GM18517 (cell line): ENCODE results near the gene PLEKHN1.

ENCODE experiments used
- ATAC-seq: cut with Tn5 transposase; IDR thresholded peaks from one replicate; pipeline ENCODE4 v1.9.1; 2021; ENCODE audit warnings: mild to moderate bottlenecking, moderate library complexity; ENCODE audit not compliant: unreplicated experiment

Gene PLEKHN1, protein sequence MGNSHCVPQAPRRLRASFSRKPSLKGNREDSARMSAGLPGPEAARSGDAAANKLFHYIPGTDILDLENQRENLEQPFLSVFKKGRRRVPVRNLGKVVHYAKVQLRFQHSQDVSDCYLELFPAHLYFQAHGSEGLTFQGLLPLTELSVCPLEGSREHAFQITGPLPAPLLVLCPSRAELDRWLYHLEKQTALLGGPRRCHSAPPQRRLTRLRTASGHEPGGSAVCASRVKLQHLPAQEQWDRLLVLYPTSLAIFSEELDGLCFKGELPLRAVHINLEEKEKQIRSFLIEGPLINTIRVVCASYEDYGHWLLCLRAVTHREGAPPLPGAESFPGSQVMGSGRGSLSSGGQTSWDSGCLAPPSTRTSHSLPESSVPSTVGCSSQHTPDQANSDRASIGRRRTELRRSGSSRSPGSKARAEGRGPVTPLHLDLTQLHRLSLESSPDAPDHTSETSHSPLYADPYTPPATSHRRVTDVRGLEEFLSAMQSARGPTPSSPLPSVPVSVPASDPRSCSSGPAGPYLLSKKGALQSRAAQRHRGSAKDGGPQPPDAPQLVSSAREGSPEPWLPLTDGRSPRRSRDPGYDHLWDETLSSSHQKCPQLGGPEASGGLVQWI

GRCh38 chr1:966135-966703 is at the start of gene PLEKHN1:
Gene PLEKHN1 (plus strand): TSS chr1:966482. CDS start chr1:966532, 50 bp downstream.
- no peak for ATAC-seq

DNA sequence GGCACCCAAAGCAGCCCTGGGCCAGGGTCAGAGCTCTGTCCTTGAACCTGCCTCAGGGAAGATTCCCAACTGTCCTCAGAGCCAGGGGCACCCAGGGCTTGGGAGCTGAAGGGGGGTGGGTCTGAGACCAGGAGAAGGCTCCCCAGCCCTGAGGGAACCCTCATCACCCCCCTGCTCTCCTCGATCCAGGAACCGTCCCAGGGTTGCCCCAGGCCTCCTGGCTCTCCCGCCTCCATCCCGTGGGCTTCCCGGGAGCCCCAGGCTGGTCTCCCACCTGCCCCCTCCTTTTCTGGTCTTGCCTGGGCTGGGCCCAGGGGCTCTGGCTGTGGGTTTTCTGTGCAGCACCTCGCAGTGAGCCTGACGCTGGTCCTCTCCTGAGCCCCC is 49.2 kb upstream of the PLEKHN1 start:
- ATAC-seq = no peak

GRCh38 chr1:917466-918091 is 48.7 kb upstream of the PLEKHN1 start:
- no peak for ATAC-seq

DNA sequence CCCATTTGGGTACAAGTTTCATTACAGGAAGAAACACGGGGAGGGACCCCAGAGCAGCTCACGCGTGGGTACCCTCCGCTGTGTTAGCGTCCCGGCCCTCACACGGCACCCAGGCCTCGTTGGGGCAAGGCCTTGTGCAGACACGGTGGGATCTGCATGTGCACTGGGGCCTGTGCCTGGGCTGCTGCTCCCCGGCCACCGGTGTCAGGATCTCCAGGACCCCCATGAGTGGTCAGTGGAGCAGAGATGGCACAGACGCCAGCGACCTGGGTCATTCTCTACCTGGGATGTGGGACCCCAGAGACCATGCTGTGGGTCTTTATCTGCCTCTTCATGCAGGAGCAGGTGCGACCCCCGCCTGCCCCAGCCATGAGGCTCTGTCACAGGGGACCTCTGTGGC is 47.9 kb upstream of the PLEKHN1 start:
- no peak for ATAC-seq

GRCh38 chr1:918843-919242 is 47.4 kb upstream of the PLEKHN1 start:
- no peak for ATAC-seq

DNA sequence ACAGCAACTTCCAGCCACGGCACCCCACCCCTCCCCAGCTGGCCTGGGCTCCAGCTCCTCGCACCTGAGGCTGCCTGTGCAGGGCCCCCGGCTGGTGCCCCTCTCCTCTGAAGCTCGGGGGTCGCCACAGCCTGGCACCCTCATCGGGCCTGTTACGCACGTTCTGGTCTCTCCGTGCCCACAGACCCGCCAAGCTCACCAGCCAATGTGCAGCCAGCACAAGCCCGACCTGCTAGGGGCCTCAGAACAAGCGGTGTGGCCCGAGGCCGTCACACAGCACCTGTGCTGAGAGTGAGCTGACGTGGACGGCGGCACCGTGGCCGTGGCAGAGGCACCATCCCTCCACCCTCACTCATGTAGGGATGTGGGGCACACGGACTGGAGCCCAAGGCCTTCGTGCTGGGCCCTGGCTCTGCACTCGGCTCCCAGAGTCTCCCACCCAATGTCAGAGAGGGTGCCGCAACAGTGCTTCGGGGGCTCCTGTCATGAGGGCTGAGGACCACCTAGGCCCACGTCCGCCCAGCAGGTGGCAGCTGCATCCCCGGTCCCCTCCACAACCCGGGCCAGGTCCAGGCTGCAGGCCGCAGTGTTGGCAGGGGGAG is 46.9 kb upstream of the PLEKHN1 start:
- ATAC-seq = no peak

DNA sequence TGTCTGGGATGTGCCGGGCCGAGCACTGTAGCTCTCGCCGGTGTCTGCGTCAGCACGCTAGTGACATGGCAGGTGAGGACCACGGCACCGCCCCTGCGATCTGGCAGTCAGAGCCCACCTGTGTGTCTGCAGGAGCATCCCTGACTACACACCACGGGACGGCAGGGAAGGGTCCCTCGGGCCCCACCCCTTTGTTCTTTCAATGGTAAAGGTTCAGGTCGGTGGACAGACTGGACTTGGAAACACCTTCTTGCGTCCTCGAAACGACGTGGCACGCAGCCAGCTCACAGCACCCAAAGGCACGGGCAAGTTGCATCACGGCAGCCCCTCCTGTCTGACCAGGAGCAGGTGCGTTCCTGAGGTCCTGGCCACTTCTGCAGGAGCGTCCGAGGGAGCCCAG is 46.3 kb upstream of the PLEKHN1 start:
- ATAC-seq = no peak

GRCh38 chr1:920521-920920 is 45.8 kb upstream of the PLEKHN1 start:
- ATAC-seq = no peak

GRCh38 chr1:921011-921837 is 45.1 kb upstream of the PLEKHN1 start:
- no peak for ATAC-seq

DNA sequence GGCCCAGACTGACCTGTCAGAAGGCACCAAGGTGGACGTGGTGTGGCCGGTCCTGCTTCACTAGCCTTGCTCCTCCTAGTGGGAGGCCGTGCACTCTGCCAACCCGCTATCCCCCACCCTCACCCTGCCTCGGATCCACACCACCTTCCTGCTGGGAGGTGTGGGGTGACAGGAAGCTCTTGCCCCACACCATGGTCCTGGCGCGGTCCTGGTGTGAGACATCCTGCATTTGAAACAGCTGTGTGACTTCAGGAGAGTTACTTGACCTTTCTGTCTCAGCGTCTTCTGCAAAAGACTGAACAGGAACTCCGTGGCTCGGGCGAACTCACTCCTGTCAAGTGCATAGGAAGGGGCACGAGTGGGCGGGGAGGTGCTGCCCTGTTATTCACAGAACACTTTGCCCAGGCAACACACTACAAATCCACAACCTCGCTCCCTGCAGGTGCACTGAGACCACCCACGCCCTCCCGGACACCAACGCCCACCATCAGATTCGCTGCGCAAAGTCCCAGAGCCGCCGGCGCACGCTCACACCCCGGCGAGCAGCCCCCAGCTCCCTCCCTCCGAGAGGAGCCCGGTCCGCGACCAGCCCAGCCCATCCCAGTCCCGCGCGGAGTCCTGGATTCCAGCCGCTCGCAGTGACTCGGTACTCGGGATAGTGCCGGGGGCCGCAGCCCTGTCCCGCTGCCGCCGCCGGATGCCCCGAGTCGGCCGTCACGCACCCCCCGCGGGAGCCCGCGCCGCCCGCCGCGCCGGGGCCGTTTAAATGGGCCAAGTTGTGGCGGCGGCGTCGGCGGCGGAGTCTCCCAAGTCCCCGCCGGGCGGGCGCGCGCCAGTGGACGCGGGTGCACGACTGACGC is 42.9 kb upstream of the PLEKHN1 start, which contains the start of gene SAMD11:
SAMD11 (plus strand) TSS at position 793 of the 860 bp plus-strand sequence. CDS start 509 bp downstream, outside the sequence.
- ATAC-seq = no peak

DNA sequence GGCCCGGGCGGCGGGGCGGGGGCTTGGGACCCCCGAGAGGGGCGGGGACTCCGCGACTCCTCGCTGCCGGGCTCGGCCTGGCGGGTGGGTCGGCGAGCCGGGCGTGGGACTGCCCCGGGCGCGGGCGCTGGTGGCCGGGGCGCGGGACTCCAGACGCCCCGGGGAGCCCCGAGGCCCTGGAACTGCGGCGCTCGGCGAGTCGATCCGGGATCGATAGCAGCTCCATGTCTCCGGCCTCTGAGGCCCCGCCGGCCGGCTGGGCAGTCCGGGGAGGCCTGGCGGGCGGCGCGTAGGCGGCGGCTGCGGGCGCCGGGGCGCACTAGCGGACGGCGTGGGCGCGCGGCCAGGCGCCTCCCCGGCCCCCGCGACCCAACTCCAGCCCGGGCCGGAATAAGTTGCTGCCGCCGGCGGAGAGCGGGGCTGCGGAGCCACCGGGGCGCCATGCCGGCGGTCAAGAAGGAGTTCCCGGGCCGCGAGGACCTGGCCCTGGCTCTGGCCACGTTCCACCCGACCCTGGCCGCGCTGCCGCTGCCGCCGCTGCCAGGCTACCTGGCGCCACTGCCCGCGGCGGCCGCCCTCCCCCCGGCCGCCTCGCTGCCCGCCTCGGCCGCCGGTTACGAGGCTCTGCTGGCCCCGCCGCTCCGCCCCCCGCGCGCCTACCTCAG is 42.2 kb upstream of the PLEKHN1 start:
- no peak for ATAC-seq

DNA sequence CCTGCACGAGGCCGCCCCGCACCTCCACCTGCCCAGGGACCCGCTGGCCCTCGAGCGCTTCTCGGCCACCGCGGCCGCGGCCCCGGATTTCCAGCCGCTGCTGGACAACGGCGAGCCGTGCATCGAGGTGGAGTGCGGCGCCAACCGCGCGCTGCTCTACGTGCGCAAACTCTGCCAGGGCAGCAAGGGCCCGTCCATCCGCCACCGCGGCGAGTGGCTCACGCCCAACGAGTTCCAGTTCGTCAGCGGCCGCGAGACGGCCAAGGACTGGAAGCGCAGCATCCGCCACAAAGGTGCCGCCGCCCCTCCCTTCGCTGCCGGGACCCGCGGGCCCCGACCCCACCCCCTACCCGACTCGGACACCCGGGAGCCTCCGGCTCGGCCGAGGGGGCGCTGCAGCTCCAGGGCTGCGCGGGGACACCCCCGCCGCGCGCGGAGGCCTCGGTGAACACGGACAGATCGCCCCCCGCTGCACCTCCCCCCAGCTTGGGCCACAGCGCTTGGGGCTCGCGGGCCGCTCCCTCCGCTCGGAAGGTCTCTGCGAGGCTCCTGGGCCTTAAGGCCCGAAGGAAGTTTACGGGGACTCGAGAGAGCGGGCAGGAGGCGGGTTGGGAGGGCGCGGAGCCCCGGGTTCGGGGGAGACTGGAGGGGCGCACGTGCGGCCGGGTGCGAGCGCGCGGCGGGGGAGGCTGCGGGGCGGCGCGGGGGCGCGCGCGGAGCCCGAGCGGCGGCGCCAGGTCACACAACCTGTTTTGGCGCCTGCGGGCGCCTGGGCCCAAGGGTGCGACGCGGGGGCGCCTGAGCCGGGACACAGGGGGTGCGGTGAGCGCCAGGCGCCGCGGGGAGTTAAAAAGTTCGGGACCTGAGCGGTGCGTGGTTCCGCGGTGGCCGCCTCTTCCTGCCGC is 41.4 kb upstream of the PLEKHN1 start:
- ATAC-seq = no peak

DNA sequence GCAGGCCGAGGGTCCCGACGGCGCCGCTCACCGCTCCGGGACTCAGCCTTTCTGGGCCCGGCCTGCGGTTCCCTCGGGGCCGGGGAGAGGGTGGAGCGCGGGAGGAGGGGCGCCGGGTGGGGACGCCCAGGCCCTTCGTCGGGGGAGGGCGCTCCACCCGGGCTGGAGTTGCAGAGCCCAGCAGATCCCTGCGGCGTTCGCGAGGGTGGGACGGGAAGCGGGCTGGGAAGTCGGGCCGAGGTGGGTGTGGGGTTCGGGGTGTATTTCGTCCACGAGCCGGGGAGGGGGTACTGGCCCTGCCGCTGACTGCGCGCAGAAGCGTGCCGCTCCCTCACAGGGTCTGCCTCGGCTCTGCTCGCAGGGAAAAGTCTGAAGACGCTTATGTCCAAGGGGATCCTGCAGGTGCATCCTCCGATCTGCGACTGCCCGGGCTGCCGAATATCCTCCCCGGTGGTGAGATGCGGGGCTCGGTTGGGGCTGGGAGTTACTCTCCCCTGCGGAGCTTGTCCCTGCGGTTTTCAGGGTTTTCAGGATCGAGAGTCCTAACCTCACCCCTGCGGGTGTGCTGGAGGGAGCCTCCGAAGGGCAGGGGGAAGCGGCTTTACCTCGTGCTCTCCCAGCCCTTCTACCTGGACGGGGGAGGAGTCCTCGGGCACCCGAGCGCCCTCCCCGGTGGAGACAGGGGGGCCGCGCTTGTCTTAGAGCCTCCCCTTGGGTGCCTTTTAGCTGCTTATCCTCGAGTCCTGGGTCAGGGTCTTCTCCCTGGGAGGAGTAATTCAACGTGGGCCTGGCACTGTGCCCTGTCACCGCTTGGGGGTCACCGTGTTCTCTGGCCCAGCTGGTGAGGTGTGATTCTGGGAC is 40.5 kb upstream of the PLEKHN1 start:
- ATAC-seq = no peak

GRCh38 chr1:927234-927633 is 39.0 kb upstream of the PLEKHN1 start:
- no peak for ATAC-seq

DNA sequence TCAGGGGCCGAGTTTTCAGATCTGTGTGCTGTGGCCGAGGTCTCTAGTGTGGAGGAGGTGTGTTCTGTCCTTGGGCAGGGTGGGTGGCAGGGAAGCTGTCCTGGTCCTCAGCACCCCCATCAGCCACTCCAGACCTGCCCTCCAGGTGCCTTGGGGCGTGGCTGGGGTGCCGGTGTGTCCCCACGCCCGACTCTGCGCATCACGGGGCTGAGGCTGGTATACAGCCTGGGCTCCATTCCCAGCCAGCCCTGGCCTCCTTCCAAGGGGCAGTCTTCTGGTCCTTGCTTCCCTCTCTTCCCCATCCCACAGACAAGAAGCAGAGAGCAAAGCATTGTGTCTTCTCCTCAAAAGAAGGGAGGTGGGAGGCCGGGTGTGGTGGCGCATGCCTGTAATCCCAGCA is 38.5 kb upstream of the PLEKHN1 start:
- ATAC-seq = no peak

DNA sequence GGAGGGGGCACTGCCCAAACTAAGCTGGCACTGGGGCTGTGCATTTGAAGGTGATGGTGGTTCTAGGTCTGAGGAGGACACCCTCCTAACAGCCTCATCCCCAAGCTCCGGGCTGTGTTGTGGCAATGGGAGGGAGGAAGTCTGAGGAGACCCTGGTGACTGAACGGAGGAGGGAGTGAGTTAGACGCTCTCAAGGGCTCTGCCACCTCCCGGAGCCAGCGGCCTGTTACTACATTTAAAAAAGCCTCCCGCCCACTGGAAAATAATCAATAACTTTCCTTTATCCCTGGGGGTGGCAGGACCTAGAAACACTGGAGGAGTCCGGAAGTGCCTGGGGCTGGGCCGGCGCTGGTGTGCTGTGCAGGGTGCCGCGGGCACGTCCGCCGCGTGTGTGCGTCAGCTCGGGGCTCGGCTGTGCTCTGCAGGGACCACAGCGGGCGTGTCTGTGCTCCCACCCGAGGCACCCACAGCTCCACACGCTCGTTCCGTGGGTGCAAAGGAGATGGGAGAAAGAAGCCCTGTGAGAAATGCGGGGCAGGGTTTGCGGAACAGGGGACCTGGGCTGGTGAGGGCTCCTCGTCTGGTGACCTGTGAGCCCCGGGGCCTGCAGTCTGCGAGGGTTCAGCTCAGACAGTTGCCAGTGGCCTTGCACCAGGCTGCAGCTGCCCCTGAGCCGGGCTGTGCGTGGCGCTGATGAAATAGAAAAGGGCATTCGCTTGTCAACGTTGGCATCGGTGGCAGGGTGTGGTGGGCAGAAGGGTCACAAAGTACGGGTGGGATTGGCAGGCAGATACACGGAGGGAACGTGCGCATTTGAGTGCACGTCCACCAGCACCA is 37.2 kb upstream of the PLEKHN1 start:
- no peak for ATAC-seq
